IPS-18c (cell line): ENCODE results near the gene ARID5B.
"Not testable (repeated sequence)": the region's sequence is repeated elsewhere in the genome, so short reads cannot be mapped to it uniquely, and the experiment has no call there.

Experiments
- H3K4me3 ChIP-seq: 2 replicates; pipeline ENCODE4 v1.7.0; 2013; ENCODE audit warnings: low read depth, mild to moderate bottlenecking, low read length, moderate library complexity; ENCODE audit not compliant: insufficient read depth
- H3K9me3 ChIP-seq: one replicate; pipeline ENCODE4 v1.6.1; 2013; ENCODE audit warnings: mild to moderate bottlenecking, low read length, moderate library complexity; ENCODE audit not compliant: control insufficient read depth, insufficient read depth

The ARID5B gene

DNA sequence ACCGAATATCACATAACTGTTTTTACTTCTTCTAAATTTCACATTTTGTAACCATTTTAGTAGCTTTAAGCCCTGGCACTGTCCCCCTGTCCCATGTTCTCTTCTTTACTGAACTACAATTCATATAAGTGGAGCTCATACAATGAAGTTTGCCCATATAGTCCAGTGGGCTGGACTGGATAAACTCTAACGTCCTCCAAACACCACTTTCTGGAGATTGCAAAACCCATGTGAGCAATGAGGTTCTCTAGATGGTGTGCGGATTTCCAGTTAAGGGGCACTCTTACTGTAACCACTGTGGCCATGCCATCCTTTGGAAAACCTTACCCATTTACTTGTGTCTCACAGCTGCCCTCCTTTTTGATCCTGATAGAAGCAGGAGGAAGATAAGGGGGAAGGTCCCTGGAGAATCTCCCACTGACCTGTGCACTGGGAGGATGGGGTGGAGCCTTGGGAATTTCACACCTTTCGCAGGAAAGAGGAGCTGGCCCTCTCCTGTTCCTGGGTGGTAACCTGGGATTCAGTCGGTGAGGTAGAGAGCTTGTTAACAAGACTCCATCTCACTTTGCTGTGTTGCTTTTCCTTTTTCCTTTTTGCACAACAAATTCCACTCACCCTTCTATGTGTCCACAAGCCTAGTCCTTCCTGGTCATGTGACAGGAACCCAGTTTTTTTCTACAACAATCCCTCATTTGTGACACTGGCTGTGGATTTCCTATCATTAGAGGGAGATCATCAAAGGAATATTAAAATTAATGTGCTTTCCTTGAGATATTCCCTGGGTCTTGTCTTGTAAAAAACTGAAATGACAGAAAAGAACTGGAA, 120.7 kb downstream of the ARID5B start:
- Histone ChIP-seq H3K4me3 (no peak overlapping the region), H3K9me3 (no peaks in the 10 kb centered on the region)

DNA sequence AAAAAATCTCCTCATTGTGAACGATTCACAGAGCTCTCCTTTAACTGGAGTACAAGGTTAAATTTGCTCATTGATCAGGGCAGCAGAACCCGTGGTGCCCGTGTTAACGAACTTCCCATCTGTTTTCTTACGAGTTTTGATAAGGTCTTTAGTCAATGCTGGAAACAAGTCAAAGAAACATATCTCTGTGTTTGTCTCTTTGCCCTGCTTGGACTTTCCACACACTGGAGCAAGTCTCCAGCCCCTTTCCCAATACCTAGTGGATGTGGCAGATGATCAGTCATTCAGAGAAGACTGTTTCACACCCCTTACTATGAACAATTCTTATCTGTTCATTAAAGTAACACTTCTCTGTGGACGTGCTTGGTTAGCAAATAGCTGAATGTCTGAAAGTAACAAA, 121.3 kb downstream of the ARID5B start:
- Histone ChIP-seq H3K4me3 (no peak overlapping the region), H3K9me3 (no peaks in the 10 kb centered on the region)

DNA sequence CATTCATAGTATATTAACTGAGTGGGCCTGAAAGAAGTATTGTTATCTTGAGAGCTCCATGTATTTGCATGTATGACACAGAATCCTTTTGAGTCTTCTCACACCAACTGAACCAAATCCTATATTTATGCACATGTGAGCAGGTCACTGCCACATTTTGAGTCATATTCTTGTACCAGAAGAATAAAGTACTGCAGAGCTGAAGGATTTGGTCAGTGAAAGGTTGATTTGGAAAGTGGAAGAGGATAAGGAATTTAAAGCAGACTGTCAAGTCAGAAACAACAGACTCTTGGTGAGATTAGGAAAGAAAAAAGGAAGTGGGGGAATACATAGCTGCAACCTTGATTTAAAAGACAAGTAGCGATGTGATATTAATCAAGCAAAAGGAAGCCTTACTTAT, 121.8 kb downstream of the ARID5B start:
- no peak overlapping the region for H3K4me3 ChIP-seq
- H3K9me3 ChIP-seq = no peaks in the 10 kb centered on the region

DNA sequence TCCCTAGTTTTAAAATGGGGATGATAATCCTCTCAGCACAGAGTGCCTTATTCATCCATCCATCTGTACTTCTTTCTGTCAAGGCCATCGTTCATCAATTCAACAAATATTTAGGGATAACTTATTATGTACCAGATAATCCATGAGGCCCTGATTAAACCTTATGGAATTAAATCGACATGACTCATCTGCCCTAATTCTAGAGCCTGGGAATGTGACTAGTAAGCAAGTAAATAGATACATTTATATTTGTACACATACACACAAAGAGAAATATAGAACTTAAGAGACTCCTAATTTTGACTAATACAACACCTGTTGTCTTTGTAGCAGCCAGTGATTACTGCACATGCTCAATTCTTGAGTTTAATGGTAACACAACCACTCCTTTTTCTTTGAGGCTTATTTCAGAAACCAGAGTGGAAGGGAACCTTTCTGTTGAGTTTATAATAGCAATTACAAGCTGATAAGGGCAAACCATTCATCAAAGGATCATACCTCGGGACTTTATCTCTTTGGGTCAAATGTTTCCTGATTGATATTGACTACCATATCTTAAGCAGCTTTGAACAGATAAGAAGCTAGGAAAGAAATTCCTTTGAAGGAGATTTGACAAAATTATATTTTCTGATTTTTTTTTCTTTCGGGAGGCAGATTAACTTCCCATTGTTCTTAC, 122.7 kb downstream of the ARID5B start:
- no peak overlapping the region for H3K4me3 ChIP-seq
- H3K9me3 ChIP-seq = no peaks in the 10 kb centered on the region

GRCh38 chr10:62025134-62025794, 123.8 kb downstream of the ARID5B start:
- no peak overlapping the region for H3K4me3 ChIP-seq
- H3K9me3 ChIP-seq = no peaks in the 10 kb centered on the region

- Histone ChIP-seq H3K4me3 (no peak overlapping the region), H3K9me3 (no peaks in the 10 kb centered on the region)
These were observed 124.7 kb downstream of the ARID5B start for GRCh38 chr10:62025901-62026879.

DNA sequence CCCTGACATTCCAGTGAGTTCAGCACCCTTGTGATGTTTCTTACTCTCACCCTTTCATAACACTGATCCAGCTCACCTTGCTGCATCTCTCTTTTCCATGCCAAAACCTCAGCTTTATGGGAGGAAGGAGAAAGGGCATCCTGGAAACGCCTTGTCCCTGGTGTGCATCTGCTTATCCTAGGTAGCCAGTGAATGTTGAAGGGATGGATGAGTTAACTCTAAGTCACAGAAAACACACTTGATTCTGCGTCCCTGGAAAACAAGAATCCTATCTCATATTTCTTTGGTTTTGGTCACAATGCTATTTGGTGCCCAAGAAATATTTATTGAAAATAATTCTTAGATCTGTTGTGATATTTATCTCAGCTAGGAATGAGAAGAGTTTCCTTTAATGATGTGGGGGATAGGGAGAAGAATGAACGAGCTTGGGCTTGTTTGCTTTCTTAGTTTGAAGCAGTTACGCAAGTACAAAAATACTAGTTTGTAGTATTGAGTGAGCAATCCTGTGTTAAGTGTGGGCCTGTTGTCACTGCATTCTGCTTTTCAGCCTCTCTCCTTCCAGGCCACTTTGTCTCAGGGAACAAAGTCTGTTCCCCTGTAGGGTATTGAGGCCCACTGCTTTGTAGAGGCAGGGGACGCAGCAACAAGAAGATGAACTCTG, 126.5 kb downstream of the ARID5B start:
- Histone ChIP-seq H3K9me3 (no peaks in the 10 kb centered on the region), H3K4me3 (no peak overlapping the region)

- H3K9me3 ChIP-seq = not testable (repeated sequence)
These were observed 127.0 kb downstream of the ARID5B start for GRCh38 chr10:62028502-62028842.

GRCh38 chr10:62029401-62029800, 127.9 kb downstream of the ARID5B start:
- Histone ChIP-seq H3K4me3 (no peak overlapping the region), H3K9me3 (no peaks in the 10 kb centered on the region)

More at GRCh38 chr10:62028502-62028842, 127.0 kb downstream of the ARID5B start:
- H3K4me3 ChIP-seq = not testable (repeated sequence)

- Histone ChIP-seq H3K9me3 (no peaks in the 10 kb centered on the region), H3K4me3 (no peak overlapping the region)
These were observed 130.0 kb downstream of the ARID5B start for GRCh38 chr10:62031507-62031906.

DNA sequence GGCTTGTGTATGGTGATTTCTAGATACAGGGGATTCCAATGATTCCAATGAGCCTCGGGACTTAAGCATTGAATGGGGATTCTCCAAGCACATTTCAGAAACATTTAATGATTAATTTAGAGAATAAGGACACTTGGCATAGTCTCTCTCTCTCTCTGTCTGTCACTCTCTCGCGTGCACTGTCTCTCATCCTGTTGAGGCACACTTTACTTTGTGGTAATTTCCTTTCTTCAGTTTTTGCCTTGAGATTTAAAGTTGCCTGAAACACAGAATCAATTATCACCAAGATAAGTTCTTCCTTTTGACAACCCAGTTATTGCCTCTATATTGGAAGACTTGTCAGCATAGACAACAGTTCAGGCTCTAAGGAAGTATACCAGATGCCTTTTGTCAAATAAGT, 131.6 kb downstream of the ARID5B start:
- H3K4me3 ChIP-seq = no peak overlapping the region
- H3K9me3 ChIP-seq = no peaks in the 10 kb centered on the region

DNA sequence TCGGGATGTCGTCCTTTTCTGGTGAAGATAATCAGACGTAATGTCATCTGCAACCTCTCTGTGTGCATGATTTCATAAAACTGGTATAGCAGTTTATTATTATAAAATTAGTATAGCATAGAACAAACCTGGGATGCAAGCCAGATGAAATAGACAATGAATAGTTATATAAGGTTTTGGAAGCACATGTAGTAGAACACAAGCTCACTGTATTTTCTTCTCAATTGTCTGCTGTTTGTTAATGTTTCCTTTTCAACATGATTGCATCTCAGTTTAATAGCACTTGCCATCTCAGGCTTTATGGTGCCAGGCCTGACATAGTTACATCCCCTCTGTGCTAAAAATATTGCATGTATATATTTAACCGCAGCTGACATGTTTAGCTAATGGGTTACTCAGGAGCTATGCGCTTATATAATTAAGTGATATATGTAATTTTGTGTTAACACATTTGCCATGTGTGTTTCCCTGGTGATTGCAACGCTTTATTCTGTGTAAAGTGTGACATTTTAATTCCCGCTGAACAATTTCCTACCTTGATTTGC, 132.7 kb downstream of the ARID5B start:
- Histone ChIP-seq H3K4me3 (no peak overlapping the region), H3K9me3 (no peaks in the 10 kb centered on the region)

GRCh38 chr10:62036186-62037081, 134.9 kb downstream of the ARID5B start:
- no peak overlapping the region for H3K4me3 ChIP-seq

GRCh38 chr10:62037166-62037831, 135.8 kb downstream of the ARID5B start:
- Histone ChIP-seq H3K4me3 (no peak overlapping the region), H3K9me3 (no peaks in the 10 kb centered on the region)

More at GRCh38 chr10:62036186-62037081, 134.9 kb downstream of the ARID5B start:
- no peaks in the 10 kb centered on the region for H3K9me3 ChIP-seq
